HG02642 (cell line): ENCODE data around the gene UACA.
A peak's percentile ranks its signal among the peaks of the same experiment; 100 is the strongest.
"Not testable (repeated sequence)": the region's sequence is repeated elsewhere in the genome, so short reads cannot be mapped to it uniquely, and the experiment has no call there.

Experiments used
- ATAC-seq: cut with Tn5 transposase; IDR thresholded peaks from one replicate; pipeline ENCODE4 v1.9.1; 2021; ENCODE audit warnings: mild to moderate bottlenecking; ENCODE audit not compliant: unreplicated experiment, poor library complexity

UACA gene

DNA sequence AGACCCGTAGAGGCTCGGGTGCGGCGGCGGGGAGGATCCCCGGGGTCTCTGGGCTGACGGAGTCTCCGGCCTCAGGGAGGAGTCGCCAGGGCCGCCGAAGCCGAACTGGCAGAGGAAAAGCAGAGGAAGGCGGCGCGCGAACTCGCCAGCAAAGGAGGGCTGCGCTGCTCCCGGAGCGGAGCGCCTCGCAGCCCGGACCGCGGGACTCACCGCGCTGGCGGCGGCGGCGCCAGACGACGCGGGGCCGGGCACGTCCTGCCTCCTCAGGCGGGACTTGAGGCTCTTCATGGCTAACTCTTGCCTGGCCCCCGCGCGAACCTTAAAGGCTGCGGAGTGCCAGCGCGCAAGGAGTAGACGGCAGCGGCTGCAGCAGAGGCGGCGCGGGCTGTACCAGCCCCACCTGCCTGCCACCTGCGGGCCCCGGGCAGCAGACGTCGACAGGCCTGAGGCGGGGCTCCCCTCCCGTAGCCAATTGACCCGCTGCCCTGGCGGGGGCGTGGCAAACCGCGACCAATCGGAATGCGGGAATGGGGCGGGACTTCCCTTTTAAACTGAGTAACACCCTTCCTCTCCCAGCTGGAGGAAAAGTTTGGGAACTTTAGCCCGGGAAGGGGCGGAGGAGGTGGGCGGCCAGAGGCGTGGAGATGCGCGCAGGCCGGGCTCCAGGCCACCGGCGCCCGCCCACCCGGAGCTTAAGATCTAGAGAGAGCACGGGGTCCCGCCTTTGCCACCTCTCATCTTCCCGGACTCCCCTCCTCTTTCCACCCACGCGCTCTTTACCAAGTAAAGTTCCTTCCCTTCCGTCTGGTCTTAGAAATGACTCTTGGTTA is at the start of gene UACA:
Gene UACA, minus strand, starts transcription at position 439 of the 830 bp plus-strand sequence. Its CDS starts 151 bp downstream, at position 288.
- peak; percentile 96 for ATAC-seq

DNA sequence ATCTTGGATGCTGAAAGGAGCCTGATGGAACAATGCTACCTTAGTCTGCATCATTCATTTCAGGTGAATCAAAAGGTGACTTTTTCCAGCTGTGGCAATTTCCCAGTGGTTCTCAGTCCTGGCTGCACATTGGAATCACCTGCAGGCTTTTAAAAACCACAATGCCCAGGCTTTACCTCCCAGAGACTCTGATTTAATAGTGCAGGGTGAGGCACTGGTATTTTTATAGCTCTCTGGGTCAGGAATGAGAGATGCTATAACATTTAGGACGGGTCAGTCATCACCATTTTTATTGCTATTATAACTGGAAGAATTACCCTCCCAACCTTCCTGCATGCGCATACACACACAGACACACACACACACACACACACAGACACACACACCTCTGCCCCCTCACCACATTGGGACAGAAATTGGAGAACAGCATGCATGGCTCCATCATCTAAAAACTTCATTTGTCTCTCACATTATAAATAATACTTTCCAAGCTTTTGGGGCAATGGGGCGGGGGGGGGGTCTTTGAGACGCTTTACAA is 49.5 kb upstream of the UACA start:
- ATAC-seq, result no peak

- ATAC-seq, result no peak
Observed at GRCh38 chr15:70810916-70811578, 47.7 kb upstream of the UACA start.

- no peak for ATAC-seq
Observed at GRCh38 chr15:70806992-70807712, 43.8 kb upstream of the UACA start.

DNA sequence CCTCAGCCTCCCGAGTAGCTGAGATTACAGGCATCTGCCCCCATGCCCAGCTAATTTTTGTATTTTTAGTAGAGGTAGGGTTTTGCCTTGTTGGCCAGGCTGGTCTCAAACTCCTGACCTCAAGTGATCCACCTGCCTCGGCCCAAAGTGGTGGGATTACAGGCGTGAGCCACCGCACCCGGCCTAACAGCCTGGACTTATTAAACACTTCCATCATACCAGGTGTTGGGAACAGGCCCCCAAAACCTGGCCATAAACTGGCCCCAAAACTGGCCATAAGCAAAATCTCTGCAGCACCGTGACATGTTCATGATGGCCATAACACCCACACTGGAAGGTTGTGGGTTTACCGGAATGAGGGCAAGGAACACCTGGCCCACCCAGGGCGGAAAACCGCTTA is 41.0 kb upstream of the UACA start:
- ATAC-seq, result not testable (repeated sequence)

DNA sequence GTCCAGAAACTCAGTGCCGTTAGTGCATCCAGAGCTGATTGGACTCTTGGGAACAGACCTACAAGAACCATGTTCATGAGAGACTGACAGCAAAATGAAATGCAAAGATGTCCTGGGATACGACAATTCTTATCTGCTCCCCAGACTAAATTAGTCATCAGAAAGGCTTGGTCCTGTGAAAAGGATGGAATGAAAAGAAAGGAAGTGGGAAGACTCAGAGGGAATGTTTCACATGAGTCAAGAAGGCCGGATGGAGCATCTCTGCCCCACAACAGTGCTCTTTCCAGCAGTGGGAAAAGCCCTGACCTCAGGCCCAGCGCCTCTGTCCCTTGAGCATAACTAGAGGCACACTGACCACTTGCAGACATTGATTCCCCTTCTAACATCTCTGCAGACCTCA is 39.3 kb upstream of the UACA start:
- ATAC-seq, result no peak

DNA sequence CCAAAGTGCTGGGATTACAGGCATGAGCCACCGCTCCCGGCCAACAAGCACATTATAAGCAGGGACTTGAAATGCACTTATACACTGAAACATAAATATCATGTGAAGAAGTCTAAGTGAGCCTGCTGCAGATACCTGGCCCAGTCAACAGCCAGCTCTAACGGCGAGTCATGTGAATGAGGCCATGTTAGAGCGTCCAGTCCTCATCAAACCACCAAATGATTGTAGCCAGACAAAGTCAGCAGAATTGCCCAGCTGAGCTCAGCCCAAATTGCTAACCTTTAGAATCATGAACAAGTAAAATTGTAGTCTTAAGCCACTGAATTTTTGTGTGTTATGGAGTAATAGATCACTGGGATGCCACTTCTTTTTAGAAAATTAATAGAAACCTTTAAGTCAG is 37.8 kb upstream of the UACA start:
- ATAC-seq, result no peak

GRCh38 chr15:70799667-70800450 is 36.5 kb upstream of the UACA start:
- ATAC-seq, result no peak

DNA sequence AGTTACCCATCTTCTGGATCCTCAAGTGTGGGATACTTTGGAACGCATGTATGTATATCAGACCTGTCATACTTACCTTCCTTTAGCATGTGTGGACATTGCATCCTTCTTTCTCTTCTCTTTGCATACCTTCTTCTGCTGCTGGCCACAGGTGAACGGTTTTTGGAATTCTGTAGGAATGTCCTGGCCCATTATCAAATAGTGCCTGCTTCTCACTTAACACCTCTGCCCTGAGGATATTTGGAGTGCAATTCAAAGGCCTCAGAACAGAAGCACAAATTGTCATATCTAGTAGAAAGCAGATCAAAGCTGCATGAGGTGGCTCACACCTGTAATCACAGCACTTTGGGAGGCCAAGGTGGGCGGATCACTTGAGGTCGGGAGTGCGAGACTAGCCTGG is 34.1 kb upstream of the UACA start:
- no peak for ATAC-seq

- no peak for ATAC-seq
Observed at GRCh38 chr15:70796516-70797310, 33.4 kb upstream of the UACA start.

DNA sequence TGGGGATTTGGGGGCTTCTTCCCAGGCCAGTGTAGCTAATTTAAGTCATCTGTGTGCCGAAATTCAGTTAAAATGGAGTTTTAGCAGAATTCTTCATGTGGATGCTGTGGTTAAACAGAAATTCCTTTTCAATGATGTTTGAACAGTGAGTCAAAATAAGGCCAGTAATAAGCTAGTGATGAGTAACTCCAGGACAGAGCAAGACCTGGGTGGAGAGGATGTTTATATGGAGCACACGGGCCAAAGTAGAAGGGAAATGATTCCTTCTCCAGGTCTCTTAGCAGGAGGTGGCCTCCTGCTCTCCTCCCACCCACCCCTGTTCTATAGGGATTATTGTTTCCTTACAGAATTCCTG is 31.9 kb upstream of the UACA start:
- ATAC-seq, result no peak

- no peak for ATAC-seq
Observed at GRCh38 chr15:70794596-70795310, 31.4 kb upstream of the UACA start.

GRCh38 chr15:70793694-70794093 is 30.3 kb upstream of the UACA start:
- ATAC-seq, result no peak

- ATAC-seq, result no peak
Observed at GRCh38 chr15:70792171-70792573, 28.8 kb upstream of the UACA start.

- no peak for ATAC-seq
Observed at GRCh38 chr15:70791259-70791658, 27.9 kb upstream of the UACA start.

- no peak for ATAC-seq
Observed at GRCh38 chr15:70789213-70789612, 25.9 kb upstream of the UACA start.

DNA sequence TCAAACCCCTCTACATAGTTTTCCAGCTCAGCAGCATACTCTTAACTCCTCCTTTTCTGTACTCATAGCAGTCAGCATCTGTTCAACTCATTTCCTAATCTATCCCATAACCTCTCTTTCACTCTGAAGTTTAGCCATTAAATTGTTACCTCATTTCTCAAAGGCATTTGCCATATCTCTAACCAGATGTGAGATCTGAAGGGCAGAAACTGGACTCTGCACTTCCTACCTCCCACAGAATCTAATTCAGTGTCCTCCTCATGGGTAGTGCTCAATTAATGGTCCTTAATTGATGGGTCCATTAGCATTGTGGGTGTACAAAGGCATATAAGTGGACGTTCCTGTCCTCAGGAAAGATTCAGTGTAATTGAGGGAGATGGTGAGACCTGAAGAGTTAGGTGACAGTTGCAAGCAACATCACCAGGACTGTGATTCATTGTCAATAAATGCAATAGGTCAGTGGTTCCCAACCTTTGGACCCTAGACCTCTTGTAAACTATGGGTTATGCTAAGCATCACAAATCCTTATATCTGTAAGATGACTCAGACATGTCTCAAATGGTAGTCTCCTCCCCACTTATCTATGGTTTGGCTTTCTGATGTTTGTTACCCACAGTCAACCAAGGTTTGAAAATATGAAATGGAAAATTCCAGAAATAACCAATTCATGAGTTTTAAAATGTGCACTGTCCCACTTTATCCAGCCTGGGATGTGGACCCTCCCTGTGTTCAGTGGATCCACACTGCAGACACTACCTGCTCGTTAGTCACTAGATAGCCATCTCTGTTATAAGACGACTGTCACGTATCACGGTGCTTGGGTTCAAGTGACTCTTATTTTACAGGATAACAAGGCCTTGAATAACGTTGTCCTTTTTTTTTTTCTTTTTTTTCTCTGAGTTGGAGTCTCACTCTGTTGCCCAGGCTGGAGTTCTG is 25.0 kb upstream of the UACA start:
- ATAC-seq, result no peak

GRCh38 chr15:70786996-70787395 is 23.6 kb upstream of the UACA start:
- no peak for ATAC-seq
